ENCODE data around the gene YEATS4.

YEATS4 gene

GRCh38 chr12:69337311-69338090 is 22.0 kb upstream of the YEATS4 start:
- no peak for DNase-seq (ENCODE audit: low read depth)
- H3K4me3 ChIP-seq (ENCODE audit: low read length) = no peak overlapping the region
- no peak for TF ChIP-seq CTCF (conservative IDR thresholded peaks at IDR 0.05; ENCODE audit: low read depth, low read length)

GRCh38 chr12:69338120-69338859 is 21.3 kb upstream of the YEATS4 start:
- no peak overlapping the region for H3K4me3 ChIP-seq (ENCODE audit: low read length)
- no peak for TF ChIP-seq CTCF (conservative IDR thresholded peaks at IDR 0.05; ENCODE audit: low read depth, low read length)
- DNase-seq (ENCODE audit: low read depth) = no peak

- H3K4me3 ChIP-seq (ENCODE audit: low read length) = no peak overlapping the region
- TF ChIP-seq CTCF (conservative IDR thresholded peaks at IDR 0.05; ENCODE audit: low read depth, low read length) = no peak
- no peak for DNase-seq (ENCODE audit: low read depth)
These were observed 20.6 kb upstream of the YEATS4 start for GRCh38 chr12:69338936-69339335.

- DNase-seq (ENCODE audit: low read depth) = no peak
- H3K4me3 ChIP-seq (ENCODE audit: low read length) = no peak overlapping the region
- TF ChIP-seq CTCF (conservative IDR thresholded peaks at IDR 0.05; ENCODE audit: low read depth, low read length) = no peak
These were observed 19.5 kb upstream of the YEATS4 start for GRCh38 chr12:69339999-69340398.

GRCh38 chr12:69341328-69341727 is 18.2 kb upstream of the YEATS4 start:
- no peak for TF ChIP-seq CTCF (conservative IDR thresholded peaks at IDR 0.05; ENCODE audit: low read depth, low read length)
- DNase-seq (ENCODE audit: low read depth) = no peak
- H3K4me3 ChIP-seq (ENCODE audit: low read length) = no peak overlapping the region

- no peak for TF ChIP-seq CTCF (conservative IDR thresholded peaks at IDR 0.05; ENCODE audit: low read depth, low read length)
- no peak overlapping the region for H3K4me3 ChIP-seq (ENCODE audit: low read length)
These were observed 17.1 kb upstream of the YEATS4 start for GRCh38 chr12:69342421-69342820.

GRCh38 chr12:69343357-69343756 is 16.2 kb upstream of the YEATS4 start:
- no peak for DNase-seq (ENCODE audit: low read depth)
- no peak for TF ChIP-seq CTCF (conservative IDR thresholded peaks at IDR 0.05; ENCODE audit: low read depth, low read length)
- H3K4me3 ChIP-seq (ENCODE audit: low read length) = no peak overlapping the region

More at GRCh38 chr12:69342421-69342820, 17.1 kb upstream of the YEATS4 start:
- DNase-seq (ENCODE audit: low read depth) = no peak

All from retinal pigment epithelial cell (primary cell).